Gastrocnemius medialis (tissue), 4 donors: ENCODE data around the gene TYROBP. TPM values are rescaled to one million over a fixed set of nuclear protein-coding genes. Genes with fewer than 3 reads are reported as not detected.

Experiments
- ATAC-seq, 2 donors: fragments of 150-250 bp; one replicate each; pipeline ENCODE4 v1.9.1; 2016
- DNase-seq, 2 donors: peaks; one replicate each; pipeline ENCODE4 v3.0.0-alpha.2; 2019
- H3K27ac ChIP-seq, 4 donors: fragments of 200-600 bp; sonication (generic); 1 replicate in 1 of 4; 2 replicates in 3 of 4; pipeline ENCODE4 v1.5.1; 2016 to 2018; ENCODE audit warnings: mild to moderate bottlenecking in 2 of 4, moderate library complexity in 1 of 4
- H3K27me3 ChIP-seq, 3 donors: fragments of 200-600 bp; sonication (generic) in 2 of 3; 1 replicate in 1 of 3; 2 replicates in 2 of 3; pipeline versions ENCODE4 v1.5.1 to v1.6.0; 2016 to 2019; ENCODE audit warnings: mild to moderate bottlenecking in 1 of 3, moderate library complexity in 1 of 3
- H3K36me3 ChIP-seq, 2 donors: fragments of 200-600 bp; sonication (generic) in 1 of 2; one replicate each; pipeline ENCODE4 v1.5.1; 2017 to 2018
- H3K4me1 ChIP-seq, 2 donors: fragments of 200-600 bp; sonication (generic) in 1 of 2; one replicate each; pipeline ENCODE4 v1.5.1; 2016 to 2017; ENCODE audit warnings: mild to moderate bottlenecking in 2 of 2
- H3K4me3 ChIP-seq, 4 donors: fragments of 200-600 bp; sonication (generic) in 3 of 4; 1 replicate in 1 of 4; 2 replicates in 3 of 4; pipeline ENCODE4 v1.5.1; 2016 to 2019; ENCODE audit warnings: mild to moderate bottlenecking in 2 of 4
- H3K9me3 ChIP-seq, 3 donors: fragments of 200-600 bp; sonication (generic) in 2 of 3; 1 replicate in 1 of 3; 2 replicates in 2 of 3; pipeline ENCODE4 v1.5.1; 2016 to 2019
- POLR2A ChIP-seq, 2 donors: fragments of 450-650 bp; IDR thresholded peaks; one replicate each; pipeline ENCODE4 v1.6.1; 2017; ENCODE audit warnings: antibody characterized with exemption in 2 of 2, mild to moderate bottlenecking in 2 of 2, moderate library complexity in 2 of 2
- in situ Hi-C, 4 donors: fragments of 200-750 bp; cut with MboI; loops; one replicate each; pipeline versions ENCODE4 v1.15.0 to v1.8.0; 2017; ENCODE audit warnings: low sequenced_read_pairs in 4 of 4
- intact Hi-C: fragments of 100-400 bp; cut with DNase I; formaldehyde crosslinking; loops from one replicate; pipeline ENCODE4 v1.15.1; 2023; ENCODE audit warnings: low total_unique reads
- total RNA-seq, 4 donors: library from RNA; depleted of rRNA; stranded (reverse); fragments of >200 nt; gene quantifications; one replicate each; pipeline versions ENCODE4 v1.1.0 to v1.2.3, GENCODE V29; 2016
- TF ChIP-seq, protein P1 (sequence below), 5 experiments: fragments of 450-650 bp in 3 of 5; fragments of 200-600 bp in 2 of 5; sonication (generic) in 2 of 5; IDR thresholded peaks in 4 of 5; conservative IDR thresholded peaks in 1 of 5; 1 replicate in 4 of 5; 2 replicates in 1 of 5; pipeline ENCODE4 v1.5.1; 2016 to 2019; ENCODE audit warnings: antibody characterized with exemption in 5 of 5, mild to moderate bottlenecking in 3 of 5, moderate library complexity in 3 of 5

Gene TYROBP
- total RNA-seq, 4 donors from 2014 or later: 7.2 to 25.6 (median 18.2) TPM

DNA sequence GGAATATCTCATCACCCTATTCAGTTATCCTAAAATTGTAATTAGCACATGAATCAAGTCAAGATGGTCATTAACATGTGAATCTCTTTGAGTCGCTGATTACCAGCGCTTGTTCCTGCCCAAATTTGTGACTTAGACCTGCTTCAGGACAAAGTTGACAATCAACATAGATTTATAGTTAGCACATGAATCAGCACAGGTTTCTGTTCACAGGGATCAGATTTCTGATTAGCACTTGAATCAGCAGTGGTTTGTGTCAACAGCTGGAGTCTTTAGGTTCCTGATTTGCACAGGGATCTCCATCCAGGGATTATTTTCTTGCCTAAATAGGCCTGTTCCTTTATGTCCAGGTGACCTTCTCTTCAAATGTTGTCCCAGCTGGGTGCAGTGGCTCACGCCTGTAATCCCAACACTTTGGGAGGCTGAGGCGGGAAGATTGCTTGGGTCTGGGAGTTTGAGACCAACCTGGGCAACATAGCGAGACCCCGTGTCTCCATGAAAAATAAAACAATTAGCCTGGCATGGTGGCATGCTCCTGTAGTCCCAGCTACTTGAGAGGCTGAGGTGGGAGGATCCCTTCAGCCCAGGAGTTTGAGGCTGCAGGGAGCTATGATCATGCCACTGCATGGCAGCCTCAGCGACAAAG, 24.3 kb upstream of the TYROBP start:
- Histone ChIP-seq H3K27me3 (no peaks in the 10 kb centered on the region), H3K4me1 (peaks cover 19 to 29% of the 10 kb centered on the region in 2 donors), H3K27ac (peak overlapping the region; percentile 66 to 73 (median 67)), H3K9me3 (no peaks in the 10 kb centered on the region), H3K36me3 (no peaks in the 10 kb centered on the region), H3K4me3 (peak overlapping the region in 2 of 4 donors; percentile 46 to 50)
- in situ Hi-C loops: loop anchor here in 1 of 4 donors (10.0 kb wide), 2 partner anchors 48 to 218 kb away; partner anchors contain the start of gene KMT2B
- DNase-seq (no peak), ATAC-seq (no peak)
- intact Hi-C loops: loop anchor here (10.0 kb wide), 2 partner anchors 282 to 308 kb away; partner anchors contain the start of genes RBM42, ZNF146 and ZNF565
- no peak for TF ChIP-seq POLR2A (IDR thresholded peaks at IDR 0.05)
- TF ChIP-seq, protein P1, sequence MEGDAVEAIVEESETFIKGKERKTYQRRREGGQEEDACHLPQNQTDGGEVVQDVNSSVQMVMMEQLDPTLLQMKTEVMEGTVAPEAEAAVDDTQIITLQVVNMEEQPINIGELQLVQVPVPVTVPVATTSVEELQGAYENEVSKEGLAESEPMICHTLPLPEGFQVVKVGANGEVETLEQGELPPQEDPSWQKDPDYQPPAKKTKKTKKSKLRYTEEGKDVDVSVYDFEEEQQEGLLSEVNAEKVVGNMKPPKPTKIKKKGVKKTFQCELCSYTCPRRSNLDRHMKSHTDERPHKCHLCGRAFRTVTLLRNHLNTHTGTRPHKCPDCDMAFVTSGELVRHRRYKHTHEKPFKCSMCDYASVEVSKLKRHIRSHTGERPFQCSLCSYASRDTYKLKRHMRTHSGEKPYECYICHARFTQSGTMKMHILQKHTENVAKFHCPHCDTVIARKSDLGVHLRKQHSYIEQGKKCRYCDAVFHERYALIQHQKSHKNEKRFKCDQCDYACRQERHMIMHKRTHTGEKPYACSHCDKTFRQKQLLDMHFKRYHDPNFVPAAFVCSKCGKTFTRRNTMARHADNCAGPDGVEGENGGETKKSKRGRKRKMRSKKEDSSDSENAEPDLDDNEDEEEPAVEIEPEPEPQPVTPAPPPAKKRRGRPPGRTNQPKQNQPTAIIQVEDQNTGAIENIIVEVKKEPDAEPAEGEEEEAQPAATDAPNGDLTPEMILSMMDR (IDR thresholded peaks at IDR 0.05 in 4 of 5, conservative IDR thresholded peaks at IDR 0.05 in 1 of 5): no peak

DNA sequence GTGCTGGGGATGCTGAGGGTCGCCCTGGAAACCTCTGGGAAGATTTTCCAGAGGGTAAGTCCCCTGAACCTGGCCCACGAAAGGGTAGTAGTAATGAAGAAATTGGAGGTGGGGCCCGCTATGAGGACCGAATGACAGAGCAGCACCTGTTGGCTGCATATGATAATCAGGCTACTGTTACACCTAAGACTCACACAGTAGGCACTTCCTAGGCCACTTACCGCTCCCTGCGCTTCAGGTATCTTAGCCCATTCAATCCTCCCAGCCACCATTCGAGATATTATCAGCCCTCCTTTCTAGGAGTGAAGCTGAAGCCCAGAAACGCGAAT, 23.7 kb upstream of the TYROBP start:
- ATAC-seq: peak; percentile 12 to 48
- Histone ChIP-seq H3K9me3 (no peaks in the 10 kb centered on the region), H3K36me3 (no peaks in the 10 kb centered on the region), H3K27ac (peak overlapping the region; percentile 66 to 73 (median 67)), H3K4me3 (peak overlapping the region; percentile 35 to 50 (median 42)), H3K4me1 (peaks cover 13 to 23% of the 10 kb centered on the region in 2 donors), H3K27me3 (no peaks in the 10 kb centered on the region)
- no peak for DNase-seq
- in situ Hi-C loops: loop anchor here in 1 of 4 donors (10.0 kb wide), 2 partner anchors 47 to 217 kb away; partner anchors contain the start of gene KMT2B
- intact Hi-C loops: loop anchor here (1.0 to 10.0 kb wide), 12 partner anchors 33 to 387 kb away; partner anchors contain the start of genes ARHGAP33, RBM42, SDHAF1 and THAP8
- TF ChIP-seq POLR2A (IDR thresholded peaks at IDR 0.05): no peak
- TF ChIP-seq, protein P1 (IDR thresholded peaks at IDR 0.05 in 4 of 5, conservative IDR thresholded peaks at IDR 0.05 in 1 of 5): no peak

DNA sequence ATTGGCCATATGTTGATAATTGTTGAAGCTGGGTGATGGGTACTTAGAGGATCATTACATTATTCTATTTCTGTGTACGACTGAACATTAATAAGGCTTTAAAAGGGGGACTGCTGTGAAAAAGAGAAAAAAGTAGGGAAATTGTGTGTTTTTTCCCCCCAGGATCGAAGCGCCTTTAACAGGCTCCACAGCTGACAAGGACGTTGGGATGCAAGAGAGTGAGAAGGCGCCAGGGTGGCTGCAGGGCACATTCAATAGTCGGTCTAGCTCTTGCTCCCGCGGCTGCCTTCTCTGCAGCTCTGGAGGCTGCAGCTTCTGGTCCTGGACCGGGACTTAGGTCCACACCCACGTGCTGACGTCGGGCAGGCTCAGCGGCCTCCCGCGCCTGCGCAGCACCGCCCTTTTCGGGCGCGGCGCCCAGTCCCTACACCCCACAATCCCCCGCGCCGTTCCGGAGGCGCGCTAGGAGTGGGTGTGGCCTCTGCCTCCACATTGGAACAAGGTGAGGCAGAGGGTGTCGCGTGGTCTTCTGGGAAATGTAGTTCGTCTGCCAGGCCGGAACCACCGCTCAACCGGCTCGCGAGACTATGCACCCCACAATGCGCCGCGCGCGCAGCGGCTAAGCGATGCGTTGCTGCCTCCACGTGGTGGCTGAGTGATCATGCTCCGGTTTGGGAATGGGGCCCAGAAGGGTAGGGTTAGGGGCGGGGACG, 23.2 kb upstream of the TYROBP start:
- Histone ChIP-seq H3K27ac (peak overlapping the region; percentile 66 to 74 (median 70)), H3K4me1 (peaks cover 12 to 20% of the 10 kb centered on the region in 2 donors)

DNA sequence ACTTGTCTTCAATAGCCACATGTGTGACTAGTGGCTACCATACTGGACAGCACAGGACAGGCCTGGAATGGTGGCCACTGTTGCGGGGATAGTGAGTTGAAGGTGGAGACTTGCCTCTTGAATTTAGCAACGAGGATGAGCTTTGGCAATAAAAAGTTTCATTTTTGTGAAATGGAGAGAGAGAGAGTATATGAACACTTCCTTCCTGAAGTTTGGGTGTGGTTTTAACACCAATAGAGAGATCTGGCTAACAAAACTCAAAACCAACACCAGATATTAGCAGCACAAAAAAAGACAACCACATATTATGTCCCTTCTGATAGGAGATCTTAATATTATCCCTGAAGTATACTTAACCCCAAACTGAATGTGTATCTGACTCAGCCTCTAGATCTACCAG, 21.8 kb upstream of the TYROBP start:
- no peaks in the 10 kb centered on the region for H3K36me3 ChIP-seq
- peaks cover 5 to 9% of the 10 kb centered on the region in 2 donors for H3K4me1 ChIP-seq
- H3K4me3 ChIP-seq: no peak overlapping the region
- no peak overlapping the region for H3K27ac ChIP-seq
- no peaks in the 10 kb centered on the region for H3K9me3 ChIP-seq
- DNase-seq (no peak), ATAC-seq (no peak)
- TF ChIP-seq POLR2A (IDR thresholded peaks at IDR 0.05): no peak
- TF ChIP-seq, protein P1 (IDR thresholded peaks at IDR 0.05 in 4 of 5, conservative IDR thresholded peaks at IDR 0.05 in 1 of 5): no peak
- intact Hi-C loops: loop anchor here (2.0 to 10.0 kb wide), 4 partner anchors 155 to 385 kb away; partner anchors contain the start of genes ARHGAP33, RBM42, TMEM147 and ZNF146
- H3K27me3 ChIP-seq: peaks cover 0 to 4% (median 4%) of the 10 kb centered on the region in 3 donors
- in situ Hi-C loops: loop anchor here in 1 of 4 donors (10.0 kb wide), 2 partner anchors 45 to 215 kb away; partner anchors contain the start of gene KMT2B

More for the DNA sequence above, 23.2 kb upstream of the TYROBP start:
- Histone ChIP-seq H3K9me3 (no peaks in the 10 kb centered on the region), H3K27me3 (no peaks in the 10 kb centered on the region), H3K4me3 (peak overlapping the region; percentile 39 to 50 (median 46)), H3K36me3 (no peaks in the 10 kb centered on the region)
- in situ Hi-C loops (loop anchor here in 1 of 4 donors (10.0 kb wide), 2 partner anchors 47 to 217 kb away; partner anchors contain the start of gene KMT2B), intact Hi-C loops (loop anchor here (1.0 to 10.0 kb wide), 12 partner anchors 32 to 387 kb away; partner anchors contain the start of genes ARHGAP33, RBM42, SDHAF1 and THAP8)
- DNase-seq (peak; percentile 99), ATAC-seq (peak; percentile 98 to 99)
- TF ChIP-seq POLR2A (IDR thresholded peaks at IDR 0.05): peak; percentile 45 to 69
- TF ChIP-seq, protein P1 (IDR thresholded peaks at IDR 0.05 in 4 of 5, conservative IDR thresholded peaks at IDR 0.05 in 1 of 5): peak; percentile 77 to 94 (median 92)
